ENCODE data around the gene LEP.

The LEP gene

GRCh38 chr7:128214463-128214862, 26.6 kb upstream of the LEP start:
- TF ChIP-seq, protein P1, sequence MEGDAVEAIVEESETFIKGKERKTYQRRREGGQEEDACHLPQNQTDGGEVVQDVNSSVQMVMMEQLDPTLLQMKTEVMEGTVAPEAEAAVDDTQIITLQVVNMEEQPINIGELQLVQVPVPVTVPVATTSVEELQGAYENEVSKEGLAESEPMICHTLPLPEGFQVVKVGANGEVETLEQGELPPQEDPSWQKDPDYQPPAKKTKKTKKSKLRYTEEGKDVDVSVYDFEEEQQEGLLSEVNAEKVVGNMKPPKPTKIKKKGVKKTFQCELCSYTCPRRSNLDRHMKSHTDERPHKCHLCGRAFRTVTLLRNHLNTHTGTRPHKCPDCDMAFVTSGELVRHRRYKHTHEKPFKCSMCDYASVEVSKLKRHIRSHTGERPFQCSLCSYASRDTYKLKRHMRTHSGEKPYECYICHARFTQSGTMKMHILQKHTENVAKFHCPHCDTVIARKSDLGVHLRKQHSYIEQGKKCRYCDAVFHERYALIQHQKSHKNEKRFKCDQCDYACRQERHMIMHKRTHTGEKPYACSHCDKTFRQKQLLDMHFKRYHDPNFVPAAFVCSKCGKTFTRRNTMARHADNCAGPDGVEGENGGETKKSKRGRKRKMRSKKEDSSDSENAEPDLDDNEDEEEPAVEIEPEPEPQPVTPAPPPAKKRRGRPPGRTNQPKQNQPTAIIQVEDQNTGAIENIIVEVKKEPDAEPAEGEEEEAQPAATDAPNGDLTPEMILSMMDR (IDR thresholded peaks at IDR 0.05): no peak
- no peak for TF ChIP-seq ZFX (IDR thresholded peaks at IDR 0.05; ENCODE audit: borderline replicate concordance)

DNA sequence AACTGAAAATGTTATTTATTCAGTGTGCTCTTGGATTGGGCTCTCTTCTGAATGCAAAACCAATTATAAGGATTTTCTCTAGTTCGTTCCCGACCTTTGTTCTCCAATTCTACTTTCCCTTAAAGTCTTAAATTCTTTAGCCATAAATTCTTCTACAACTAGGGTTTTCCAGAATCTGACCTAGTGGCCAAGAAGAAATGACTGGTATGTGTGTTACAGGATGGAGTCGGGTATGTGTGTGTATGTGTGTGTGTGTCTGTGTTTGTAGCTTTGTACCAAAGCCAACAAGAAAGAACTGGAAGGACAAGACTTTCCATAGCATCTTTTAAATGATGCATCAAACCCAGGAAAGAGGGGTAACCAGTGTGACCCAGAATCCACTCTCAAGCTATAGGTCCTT, 25.8 kb upstream of the LEP start:
- TF ChIP-seq, protein P1 (IDR thresholded peaks at IDR 0.05): no peak
- TF ChIP-seq ZFX (IDR thresholded peaks at IDR 0.05; ENCODE audit: borderline replicate concordance): no peak
- no peak overlapping the region for H3K27ac ChIP-seq

More at GRCh38 chr7:128214463-128214862, 26.6 kb upstream of the LEP start:
- H3K27ac ChIP-seq: no peak overlapping the region

- TF ChIP-seq, protein P1 (IDR thresholded peaks at IDR 0.05): no peak
- TF ChIP-seq ZFX (IDR thresholded peaks at IDR 0.05; ENCODE audit: borderline replicate concordance): no peak
- H3K27ac ChIP-seq: no peak overlapping the region
These were observed 25.3 kb upstream of the LEP start for GRCh38 chr7:128215739-128216138.

GRCh38 chr7:128217030-128217805, 23.9 kb upstream of the LEP start:
- H3K27ac ChIP-seq: no peak overlapping the region

GRCh38 chr7:128217967-128218652, 23.0 kb upstream of the LEP start:
- TF ChIP-seq, protein P1 (IDR thresholded peaks at IDR 0.05): peak; percentile 41
- TF ChIP-seq ZFX (IDR thresholded peaks at IDR 0.05; ENCODE audit: borderline replicate concordance): no peak
- H3K27ac ChIP-seq: no peak overlapping the region

More at GRCh38 chr7:128217030-128217805, 23.9 kb upstream of the LEP start:
- TF ChIP-seq, protein P1 (IDR thresholded peaks at IDR 0.05): no peak
- no peak for TF ChIP-seq ZFX (IDR thresholded peaks at IDR 0.05; ENCODE audit: borderline replicate concordance)

DNA sequence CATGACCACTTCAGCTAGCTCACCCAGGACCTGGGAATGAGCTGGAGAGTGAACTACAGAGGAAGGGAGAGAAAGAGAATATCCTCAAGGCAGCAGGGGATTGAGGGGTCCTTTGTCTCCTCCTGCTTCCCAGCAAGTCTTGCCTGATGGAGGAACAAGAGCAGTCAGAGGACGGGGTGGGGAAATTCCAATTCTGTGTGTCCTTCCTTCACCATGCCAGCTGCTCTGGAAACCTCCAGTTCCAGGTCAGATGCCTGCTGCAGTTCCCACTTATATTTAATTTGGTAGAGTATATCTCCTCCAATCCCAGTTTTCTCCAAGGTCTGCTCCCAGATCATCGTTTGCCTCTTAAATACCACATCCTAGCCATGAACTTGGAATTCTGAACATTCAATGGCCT, 21.4 kb upstream of the LEP start:
- TF ChIP-seq, protein P1 (IDR thresholded peaks at IDR 0.05): no peak
- no peak for TF ChIP-seq ZFX (IDR thresholded peaks at IDR 0.05; ENCODE audit: borderline replicate concordance)
- no peak overlapping the region for H3K27ac ChIP-seq

DNA sequence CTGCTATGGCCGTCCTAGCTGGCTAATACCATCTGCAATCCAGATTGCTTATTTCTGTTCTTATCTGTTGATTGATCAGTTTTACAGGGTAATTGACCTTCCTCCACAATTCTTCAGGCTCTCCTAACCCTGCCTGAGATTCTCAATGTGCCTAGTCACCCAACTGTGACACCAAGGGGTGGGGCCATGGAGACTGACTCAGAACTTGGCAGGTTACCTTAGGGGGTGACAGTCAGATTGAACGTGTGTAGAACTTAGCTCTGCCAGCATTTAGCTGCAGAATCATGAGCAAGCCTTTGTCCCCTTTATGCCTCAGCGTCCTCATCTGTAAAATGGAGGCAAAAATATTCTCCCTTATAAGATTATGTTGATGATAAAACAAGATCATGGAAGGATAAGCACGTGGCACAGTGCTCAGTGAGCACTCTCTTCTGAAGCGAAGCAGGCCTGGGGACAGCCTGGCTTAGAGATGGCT, 19.1 kb upstream of the LEP start:
- no peak overlapping the region for H3K27ac ChIP-seq
- TF ChIP-seq, protein P1 (IDR thresholded peaks at IDR 0.05): no peak
- no peak for TF ChIP-seq ZFX (IDR thresholded peaks at IDR 0.05; ENCODE audit: borderline replicate concordance)
